IPS-NIHi7 (cell line): ENCODE data around the gene DBNDD2.
A peak's percentile ranks its signal among the peaks of the same experiment; 100 is the strongest.

Experiments
- DNase-seq: peaks from one replicate; pipeline ENCODE4 v3.0.0; 2012; ENCODE audit warnings: mixed read lengths; ENCODE audit errors: extremely low spot score

DBNDD2 gene

DNA sequence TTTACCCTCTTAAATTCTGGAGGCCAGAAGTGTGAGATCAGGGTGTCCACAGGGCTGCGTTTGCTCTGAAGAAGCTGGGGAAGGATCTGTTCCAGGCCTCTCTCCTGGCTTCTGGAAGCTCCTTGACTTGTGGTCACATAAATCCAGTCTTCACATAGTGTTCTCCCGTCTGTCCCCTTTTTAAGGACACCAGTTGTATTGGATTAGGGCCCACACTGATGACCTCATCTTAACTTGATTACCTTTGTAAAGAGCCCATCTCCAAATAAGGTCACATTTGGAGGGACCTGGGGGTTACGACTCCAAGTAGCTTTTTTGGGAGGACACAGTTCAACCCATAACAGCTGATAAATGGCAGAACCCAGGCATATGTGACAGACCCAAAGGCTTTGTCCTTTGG is 41.4 kb downstream of the DBNDD2 start:
- DNase-seq = no peak

DNA sequence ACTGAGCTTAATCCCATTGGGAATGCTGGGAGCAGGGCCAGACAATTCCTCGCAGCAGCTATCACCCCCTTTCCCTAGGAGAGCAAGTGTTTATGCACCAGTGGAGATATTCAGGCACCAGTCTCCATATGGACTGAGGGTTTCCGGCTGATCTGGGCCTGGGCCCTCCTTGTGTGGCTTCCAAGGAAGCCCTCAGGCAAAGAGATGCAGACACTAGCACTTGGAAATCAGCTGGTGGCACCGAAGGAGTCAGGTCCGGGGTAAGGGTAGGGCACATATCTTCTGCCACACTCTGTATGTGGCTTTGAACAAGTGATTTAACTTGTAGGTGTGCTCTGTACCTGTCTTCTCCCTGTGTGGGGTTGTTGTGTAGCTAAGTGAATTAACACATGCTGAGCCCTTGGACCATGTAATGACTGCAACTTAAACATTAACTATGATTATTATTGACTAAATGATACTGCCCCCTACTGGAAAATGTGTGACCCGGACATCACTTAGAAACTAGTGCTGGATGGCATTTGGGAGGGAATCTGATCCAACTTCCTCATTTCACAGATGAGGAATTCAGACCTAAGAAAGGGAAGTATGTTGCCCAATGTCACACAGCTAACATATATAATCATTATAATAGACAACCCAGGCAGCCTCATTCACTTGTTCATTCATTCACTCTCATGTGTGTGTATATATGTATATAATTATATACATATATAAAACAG is 42.2 kb downstream of the DBNDD2 start:
- DNase-seq = peak; percentile 51

- DNase-seq = no peak
These were observed 44.1 kb downstream of the DBNDD2 start for GRCh38 chr20:45452238-45452637.

DNA sequence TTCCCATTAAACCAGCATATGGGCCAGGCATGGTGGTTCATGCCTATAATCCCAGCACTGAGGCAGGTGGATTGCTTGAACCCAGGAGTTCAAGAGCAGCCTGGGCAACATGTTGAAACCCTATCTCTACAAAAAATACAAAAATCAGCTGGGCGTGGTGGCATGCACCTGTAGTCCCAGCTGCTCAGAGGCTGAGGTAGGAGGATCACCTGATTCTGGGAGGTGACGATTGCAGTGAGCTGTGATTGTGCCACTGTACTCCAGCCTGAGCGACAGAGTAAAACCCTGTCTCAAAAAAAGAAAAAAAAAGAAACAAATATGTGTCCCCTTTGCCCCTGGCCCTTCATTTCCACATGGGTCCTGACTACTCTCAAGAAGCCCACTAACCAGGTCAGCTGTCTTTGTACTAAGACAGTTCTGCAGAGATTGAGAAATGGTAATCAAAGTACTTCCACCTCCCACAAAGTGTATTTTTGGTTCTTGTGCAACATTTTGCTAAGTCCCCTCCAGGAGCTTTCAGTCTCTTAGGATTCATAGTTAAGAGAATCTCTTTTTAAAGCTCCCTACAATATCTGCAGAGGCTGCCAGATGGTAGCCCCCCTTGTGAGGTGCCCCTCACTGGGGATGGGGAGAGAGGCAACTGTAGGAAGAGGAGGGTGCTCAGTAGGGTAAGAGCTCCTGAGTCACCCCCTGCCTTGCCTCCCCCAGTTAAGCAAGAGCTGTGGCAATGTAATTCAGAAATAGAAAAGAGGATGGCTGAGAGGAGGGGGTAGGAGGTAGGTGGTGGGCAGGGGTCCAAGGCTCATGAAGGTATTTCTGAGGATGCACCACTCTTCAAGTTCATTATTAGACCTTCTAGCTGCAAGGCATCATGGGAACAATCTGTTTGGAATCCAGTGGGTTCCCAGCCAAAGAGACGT is 44.9 kb downstream of the DBNDD2 start:
- DNase-seq = no peak

GRCh38 chr20:45456632-45457031 is 48.5 kb downstream of the DBNDD2 start:
- peak; percentile 60 for DNase-seq

DNA sequence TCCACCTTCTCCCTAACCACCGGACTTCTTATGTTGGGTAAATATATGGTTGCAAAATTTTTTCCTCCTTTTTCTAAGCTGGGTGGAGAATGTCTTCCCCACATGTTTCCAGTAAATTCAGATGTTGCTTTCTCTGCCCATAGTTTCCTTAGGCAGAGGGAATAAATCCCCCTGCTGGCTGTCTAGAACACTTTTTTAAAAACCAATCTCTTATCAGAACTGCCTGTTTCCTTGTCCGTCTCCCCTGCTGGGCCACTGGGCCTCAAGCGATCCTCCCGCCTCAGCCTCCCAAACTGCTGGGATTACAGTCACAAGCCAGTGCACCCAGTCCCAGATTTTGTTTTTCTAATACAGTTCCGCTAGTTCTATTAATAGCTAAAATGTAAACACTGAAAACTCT is 51.5 kb downstream of the DBNDD2 start:
- no peak for DNase-seq
